HepG2 (cell line): Measurements from ENCODE around the gene WDR59. TPM values are rescaled to one million over a fixed set of nuclear protein-coding genes. Genes with fewer than 3 reads are reported as not detected.
A peak's percentile ranks its signal among the peaks of the same experiment; 100 is the strongest.

Experiments
- BHLHE40 ChIP-seq: IDR thresholded peaks from 2 replicates; pipeline ENCODE4 v1.6.1; 2011; ENCODE audit warnings: low read length, improper control_type of control experiment
- GABPA ChIP-seq, 2 experiments: IDR thresholded peaks; 2 replicates each; pipeline ENCODE4 v1.6.1; 2011 to 2016; ENCODE audit warnings: low read depth in 2 of 2, low read length in 1 of 2, missing biosample characterization in 1 of 2, missing genetic modification characterization in 1 of 2
- GTF3A ChIP-seq: sonication (generic); formaldehyde crosslinking; conservative IDR thresholded peaks from 2 replicates; pipeline ENCODE4 v1.4.0; 2020; ENCODE audit warnings: mild to moderate bottlenecking, missing genetic modification reagents
- HCFC1 ChIP-seq: fragments of 150-350 bp; IDR thresholded peaks from 2 replicates; pipeline ENCODE4 v1.6.1; 2014; ENCODE audit warnings: low read depth, low read length
- HNRNPH1 ChIP-seq: fragments of 200-400 bp; formaldehyde crosslinking; optimal IDR thresholded peaks from 2 replicates; pipeline ENCODE3; 2017; ENCODE audit warnings: mild to moderate bottlenecking, low read depth, low read length
- KDM6A ChIP-seq: IDR thresholded peaks from 2 replicates; pipeline ENCODE4 v1.6.1; 2016; ENCODE audit warnings: low read depth
- KMT2A ChIP-seq: sonication (generic); formaldehyde crosslinking; IDR thresholded peaks from 2 replicates; pipeline ENCODE4 v1.4.0; 2020; ENCODE audit warnings: missing genetic modification reagents
- MTF1 ChIP-seq: sonication (generic); formaldehyde crosslinking; IDR thresholded peaks from 2 replicates; pipeline ENCODE4 v1.5.0; 2020; ENCODE audit warnings: missing genetic modification reagents
- MXI1 ChIP-seq: IDR thresholded peaks from 3 replicates; pipeline ENCODE4 v1.6.1; 2012; ENCODE audit warnings: low read depth, low read length, inconsistent platforms, borderline replicate concordance
- NR3C1 ChIP-seq: sonication (generic); formaldehyde crosslinking; IDR thresholded peaks from 2 replicates; pipeline ENCODE4 v1.4.0; 2020; ENCODE audit warnings: missing genetic modification reagents
- PHB2 ChIP-seq: fragments of 450-650 bp; IDR thresholded peaks from 2 replicates; pipeline ENCODE4 v1.6.1; 2018; ENCODE audit not compliant: partially characterized antibody
- RBFOX2 ChIP-seq: fragments of 200-400 bp; formaldehyde crosslinking; IDR thresholded peaks from 2 replicates; pipeline ENCODE4 v1.6.1; 2017; ENCODE audit warnings: low read depth, mild to moderate bottlenecking, low read length
- YY1 ChIP-seq: IDR thresholded peaks from 2 replicates; pipeline ENCODE4 v1.6.1; 2011; ENCODE audit warnings: low read length, low read depth, moderate library complexity, mild to moderate bottlenecking; ENCODE audit not compliant: insufficient read depth, insufficient replicate concordance
- ZC3H13 ChIP-seq: sonication (generic); formaldehyde crosslinking; IDR thresholded peaks from 2 replicates; pipeline ENCODE4 v1.8.1; 2023; ENCODE audit warnings: mild to moderate bottlenecking, missing genetic modification reagents, moderate library complexity
- ZNF562 ChIP-seq: sonication (generic); formaldehyde crosslinking; IDR thresholded peaks from 2 replicates; pipeline ENCODE4 v1.8.0; 2022; ENCODE audit warnings: missing genetic modification reagents, borderline replicate concordance
- ZNF781 ChIP-seq: sonication (generic); formaldehyde crosslinking; IDR thresholded peaks from 2 replicates; pipeline ENCODE4 v1.5.1; 2020; ENCODE audit warnings: borderline replicate concordance, mild to moderate bottlenecking, missing genetic modification reagents; ENCODE audit errors: not compliant biosample characterization
- ZNF883 ChIP-seq: sonication (generic); formaldehyde crosslinking; IDR thresholded peaks from 2 replicates; pipeline ENCODE4 v1.5.1; 2020; ENCODE audit warnings: mild to moderate bottlenecking, missing genetic modification reagents; ENCODE audit errors: not compliant biosample characterization
- ZSCAN30 ChIP-seq: sonication (generic); formaldehyde crosslinking; IDR thresholded peaks from 2 replicates; pipeline ENCODE4 v1.5.0; 2020; ENCODE audit warnings: mild to moderate bottlenecking, missing genetic modification reagents
- polyA plus RNA-seq, 8 experiments: library from polyadenylated mRNA; depleted of rRNA in 3 of 8; stranded (reverse) in 7 of 8; unstranded in 1 of 8; fragments of >200 nt; fragmentation: Illumina TruSeq in 4 of 8; extraction: Trizol in 4 of 8; gene quantifications; 2 replicates each; pipeline versions ENCODE4 v1.2.1 to v1.2.3, GENCODE V29; 2011 to 2016; ENCODE audit warnings: low read depth in 4 of 8, missing spikeins in 1 of 8, mixed read lengths in 1 of 8; ENCODE audit not compliant: insufficient read depth in 1 of 8
- total RNA-seq, 5 experiments: library from RNA; depleted of rRNA; stranded (reverse); fragments of >200 nt; fragmentation: Illumina TruSeq; extraction: Trizol; gene quantifications; 2 replicates each; pipeline ENCODE4 v1.2.3, GENCODE V29; 2016; ENCODE audit warnings: low read depth in 1 of 5
- TF ChIP-seq, protein P1 (sequence below): sonication (generic); formaldehyde crosslinking; IDR thresholded peaks from 2 replicates; pipeline ENCODE4 v1.8.1; 2022; ENCODE audit warnings: low read depth, mild to moderate bottlenecking, missing genetic modification reagents
- TF ChIP-seq, protein P2 (sequence below): sonication (generic); formaldehyde crosslinking; IDR thresholded peaks from 2 replicates; pipeline ENCODE4 v1.4.0; 2020; ENCODE audit warnings: missing genetic modification reagents
- TF ChIP-seq, protein P3 (sequence below): sonication (generic); formaldehyde crosslinking; IDR thresholded peaks from 2 replicates; pipeline ENCODE4 v1.5.1; 2020; ENCODE audit warnings: missing genetic modification reagents, mild to moderate bottlenecking, borderline replicate concordance

The WDR59 gene
- total and polyA plus RNA-seq, 2 of the 13 experiments (the other 11 are each of a cell fraction or from before 2014, with no cell fraction given), result 65.2 to 306 TPM

DNA sequence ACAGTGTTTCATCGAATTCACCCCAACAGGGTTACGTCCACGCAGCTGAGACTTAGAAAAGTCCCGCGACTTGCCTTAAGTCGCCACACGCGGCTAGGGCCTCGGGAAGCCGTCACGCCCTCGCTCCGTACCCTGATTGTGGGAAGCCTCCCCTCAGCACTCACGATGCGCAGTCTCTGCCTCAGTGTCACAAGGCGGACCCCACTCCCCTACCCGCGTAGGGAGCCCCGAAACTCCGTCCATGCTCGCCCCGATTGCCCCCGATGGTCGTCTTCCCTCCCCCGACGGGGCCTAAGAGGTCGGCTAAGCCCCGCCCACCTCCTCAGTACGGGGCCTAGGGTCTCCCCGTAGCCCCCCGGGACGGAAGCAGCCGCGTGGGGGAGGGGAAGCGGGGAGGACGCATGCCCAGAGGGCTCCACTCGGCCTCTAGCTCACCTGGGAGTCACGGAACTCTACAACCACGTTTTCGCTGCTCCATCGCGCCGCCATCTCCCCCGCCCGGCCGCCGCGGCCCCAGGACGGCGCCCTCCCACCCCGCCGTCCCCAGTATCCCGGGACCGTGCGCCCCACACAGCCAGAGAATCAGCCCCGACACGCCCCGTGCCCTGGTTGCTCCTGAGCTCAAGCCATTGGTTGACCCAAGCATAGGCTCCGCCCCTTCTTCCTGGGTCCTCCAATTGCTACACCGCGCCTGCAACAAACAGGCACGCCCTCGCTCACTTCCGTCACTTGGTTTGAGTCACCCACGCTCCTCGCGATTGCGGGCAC is at the start of gene WDR59 (continued):
- TF ChIP-seq HCFC1, result peak; percentile 91; the same call in 1 of the 2 replicates
- peak; percentile 63 for TF ChIP-seq YY1
- TF ChIP-seq NR3C1 (CRISPR knock-in tag), result no peak
- TF ChIP-seq ZNF883, result peak; percentile 98
- no peak for TF ChIP-seq PHB2
- TF ChIP-seq MTF1 (CRISPR knock-in tag), result no peak
- TF ChIP-seq, protein P1, sequence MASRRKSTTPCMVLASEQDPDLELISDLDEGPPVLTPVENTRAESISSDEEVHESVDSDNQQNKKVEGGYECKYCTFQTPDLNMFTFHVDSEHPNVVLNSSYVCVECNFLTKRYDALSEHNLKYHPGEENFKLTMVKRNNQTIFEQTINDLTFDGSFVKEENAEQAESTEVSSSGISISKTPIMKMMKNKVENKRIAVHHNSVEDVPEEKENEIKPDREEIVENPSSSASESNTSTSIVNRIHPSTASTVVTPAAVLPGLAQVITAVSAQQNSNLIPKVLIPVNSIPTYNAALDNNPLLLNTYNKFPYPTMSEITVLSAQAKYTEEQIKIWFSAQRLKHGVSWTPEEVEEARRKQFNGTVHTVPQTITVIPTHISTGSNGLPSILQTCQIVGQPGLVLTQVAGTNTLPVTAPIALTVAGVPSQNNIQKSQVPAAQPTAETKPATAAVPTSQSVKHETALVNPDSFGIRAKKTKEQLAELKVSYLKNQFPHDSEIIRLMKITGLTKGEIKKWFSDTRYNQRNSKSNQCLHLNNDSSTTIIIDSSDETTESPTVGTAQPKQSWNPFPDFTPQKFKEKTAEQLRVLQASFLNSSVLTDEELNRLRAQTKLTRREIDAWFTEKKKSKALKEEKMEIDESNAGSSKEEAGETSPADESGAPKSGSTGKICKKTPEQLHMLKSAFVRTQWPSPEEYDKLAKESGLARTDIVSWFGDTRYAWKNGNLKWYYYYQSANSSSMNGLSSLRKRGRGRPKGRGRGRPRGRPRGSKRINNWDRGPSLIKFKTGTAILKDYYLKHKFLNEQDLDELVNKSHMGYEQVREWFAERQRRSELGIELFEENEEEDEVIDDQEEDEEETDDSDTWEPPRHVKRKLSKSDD (CRISPR knock-in tag), result peak; percentile 36
- peak; percentile 97; the same call in 2 of the 3 replicates for TF ChIP-seq MXI1
- TF ChIP-seq KDM6A (CRISPR knock-in tag), result no peak
- peak; percentile 90 for TF ChIP-seq KMT2A (CRISPR knock-in tag)
- TF ChIP-seq ZC3H13 (CRISPR knock-in tag), result no peak
- TF ChIP-seq RBFOX2, result peak; percentile 90
- TF ChIP-seq ZNF781 (CRISPR knock-in tag), result peak; percentile 59
- TF ChIP-seq, protein P2, sequence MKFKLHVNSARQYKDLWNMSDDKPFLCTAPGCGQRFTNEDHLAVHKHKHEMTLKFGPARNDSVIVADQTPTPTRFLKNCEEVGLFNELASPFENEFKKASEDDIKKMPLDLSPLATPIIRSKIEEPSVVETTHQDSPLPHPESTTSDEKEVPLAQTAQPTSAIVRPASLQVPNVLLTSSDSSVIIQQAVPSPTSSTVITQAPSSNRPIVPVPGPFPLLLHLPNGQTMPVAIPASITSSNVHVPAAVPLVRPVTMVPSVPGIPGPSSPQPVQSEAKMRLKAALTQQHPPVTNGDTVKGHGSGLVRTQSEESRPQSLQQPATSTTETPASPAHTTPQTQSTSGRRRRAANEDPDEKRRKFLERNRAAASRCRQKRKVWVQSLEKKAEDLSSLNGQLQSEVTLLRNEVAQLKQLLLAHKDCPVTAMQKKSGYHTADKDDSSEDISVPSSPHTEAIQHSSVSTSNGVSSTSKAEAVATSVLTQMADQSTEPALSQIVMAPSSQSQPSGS (CRISPR knock-in tag), result peak; percentile 44; the same call in 1 of the 2 replicates
- peak; percentile 89 for TF ChIP-seq HNRNPH1
- TF ChIP-seq BHLHE40, result peak; percentile 66
- TF ChIP-seq GTF3A (CRISPR knock-in tag), result no peak
- TF ChIP-seq GABPA (IDR thresholded peaks at IDR 0.05; ENCODE audit: low read depth, low read length), result peak; percentile 53
- TF ChIP-seq GABPA (CRISPR knock-in tag; IDR thresholded peaks at IDR 0.05; ENCODE audit: low read depth), result peak; percentile 89
- TF ChIP-seq, protein P3, sequence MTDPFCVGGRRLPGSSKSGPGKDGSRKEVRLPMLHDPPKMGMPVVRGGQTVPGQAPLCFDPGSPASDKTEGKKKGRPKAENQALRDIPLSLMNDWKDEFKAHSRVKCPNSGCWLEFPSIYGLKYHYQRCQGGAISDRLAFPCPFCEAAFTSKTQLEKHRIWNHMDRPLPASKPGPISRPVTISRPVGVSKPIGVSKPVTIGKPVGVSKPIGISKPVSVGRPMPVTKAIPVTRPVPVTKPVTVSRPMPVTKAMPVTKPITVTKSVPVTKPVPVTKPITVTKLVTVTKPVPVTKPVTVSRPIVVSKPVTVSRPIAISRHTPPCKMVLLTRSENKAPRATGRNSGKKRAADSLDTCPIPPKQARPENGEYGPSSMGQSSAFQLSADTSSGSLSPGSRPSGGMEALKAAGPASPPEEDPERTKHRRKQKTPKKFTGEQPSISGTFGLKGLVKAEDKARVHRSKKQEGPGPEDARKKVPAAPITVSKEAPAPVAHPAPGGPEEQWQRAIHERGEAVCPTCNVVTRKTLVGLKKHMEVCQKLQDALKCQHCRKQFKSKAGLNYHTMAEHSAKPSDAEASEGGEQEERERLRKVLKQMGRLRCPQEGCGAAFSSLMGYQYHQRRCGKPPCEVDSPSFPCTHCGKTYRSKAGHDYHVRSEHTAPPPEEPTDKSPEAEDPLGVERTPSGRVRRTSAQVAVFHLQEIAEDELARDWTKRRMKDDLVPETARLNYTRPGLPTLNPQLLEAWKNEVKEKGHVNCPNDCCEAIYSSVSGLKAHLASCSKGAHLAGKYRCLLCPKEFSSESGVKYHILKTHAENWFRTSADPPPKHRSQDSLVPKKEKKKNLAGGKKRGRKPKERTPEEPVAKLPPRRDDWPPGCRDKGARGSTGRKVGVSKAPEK (CRISPR knock-in tag), result no peak
- no peak for TF ChIP-seq ZSCAN30 (CRISPR knock-in tag)
- no peak for TF ChIP-seq ZNF562 (CRISPR knock-in tag)
